Activated T-cell treated with anti-CD3 and anti-CD28 coated beads, Interleukin-2, amount 50 U/mL, for 48 hours (primary cell): ENCODE data around the gene KLHL2.
"Not testable (repeated sequence)": the region's sequence is repeated elsewhere in the genome, so short reads cannot be mapped to it uniquely, and the experiment has no call there.

Source experiments
- DNase-seq, 2 experiments: peaks; one replicate each; pipeline ENCODE4 v3.0.0-alpha.2; 2020

The KLHL2 gene

GRCh38 chr4:165207431-165208220, at the start of gene KLHL2:
Gene KLHL2, plus strand, starts transcription at chr4:165207561. Its CDS starts 316 bp downstream, at chr4:165207877.
- DNase-seq = peak; percentile 70 to 80

DNA sequence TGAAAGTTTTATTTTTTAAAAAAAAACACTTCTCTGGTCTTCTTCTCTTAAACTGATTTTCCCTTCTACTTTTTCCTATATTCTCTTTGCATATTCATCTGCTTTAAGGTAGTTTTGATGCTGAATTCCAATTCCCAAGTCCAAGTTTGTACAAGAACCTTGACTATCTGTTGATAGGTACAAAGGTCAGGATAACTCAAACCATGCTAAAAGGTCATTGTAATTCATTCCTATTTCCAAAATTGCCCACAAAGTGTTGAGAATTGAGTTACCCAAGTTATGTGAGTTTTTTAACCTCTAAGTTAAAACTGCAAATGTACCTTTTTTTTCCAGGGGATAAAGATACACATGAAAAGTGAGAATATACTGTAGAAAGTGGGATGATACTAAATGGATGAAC, 48.6 kb upstream of the KLHL2 start:
- no peak for DNase-seq

DNA sequence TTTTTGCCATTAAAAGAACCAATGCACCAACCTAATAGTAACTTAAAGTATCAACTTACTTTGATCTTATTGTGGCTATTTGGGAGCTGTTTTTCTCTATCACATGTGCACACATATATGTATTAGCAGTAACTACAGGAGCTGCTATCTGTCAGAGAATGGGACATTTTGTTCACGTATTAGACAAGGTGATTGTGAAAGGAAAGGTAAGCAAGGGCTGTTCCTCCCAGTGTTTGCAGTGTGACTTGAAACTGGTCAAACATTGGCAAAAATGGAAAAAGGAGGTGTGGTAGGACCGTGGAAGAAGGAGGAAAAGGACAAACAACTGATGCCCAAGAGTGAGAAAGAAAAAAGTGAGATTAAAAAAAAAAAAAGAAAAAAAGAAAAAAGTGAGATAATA, 43.1 kb upstream of the KLHL2 start:
- DNase-seq = no peak

DNA sequence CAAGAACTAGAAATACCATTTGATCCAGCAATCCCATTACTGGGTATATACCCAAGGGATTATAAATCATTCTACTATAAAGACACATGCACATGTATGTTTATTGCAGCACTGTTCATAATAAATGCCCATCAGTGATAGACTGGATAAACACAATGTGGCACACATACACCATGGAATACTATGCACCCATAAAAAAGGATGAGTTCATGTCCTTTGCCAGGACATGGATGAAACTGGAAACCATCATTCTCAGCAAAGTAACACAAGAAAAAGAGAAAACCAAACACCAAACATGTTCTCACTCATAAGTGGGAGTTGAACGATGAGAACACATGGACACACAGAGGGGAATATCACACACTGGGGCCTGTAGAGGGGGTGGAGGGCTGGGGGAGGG, 40.5 kb upstream of the KLHL2 start:
- not testable (repeated sequence) for DNase-seq

DNA sequence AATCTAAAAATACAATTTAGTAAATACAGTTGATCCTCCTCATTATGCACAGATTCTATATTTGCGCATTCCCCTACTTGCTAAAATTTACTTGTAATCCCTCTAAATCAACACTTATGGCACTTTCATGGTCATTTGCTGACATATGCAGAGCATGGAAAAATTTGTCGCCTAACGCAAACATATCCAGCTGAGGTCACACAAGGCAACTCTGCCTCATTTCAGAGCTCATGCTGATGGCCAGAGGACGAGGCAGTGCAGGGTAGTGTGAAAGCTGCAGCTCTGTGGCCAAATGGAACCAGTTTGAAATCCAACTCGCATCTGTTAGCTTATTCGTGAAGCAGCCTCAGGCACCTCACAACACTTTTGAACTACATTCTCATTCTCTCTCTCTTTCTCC, 39.7 kb upstream of the KLHL2 start:
- DNase-seq = no peak

GRCh38 chr4:165170819-165171218, 36.5 kb upstream of the KLHL2 start:
- DNase-seq = no peak

DNA sequence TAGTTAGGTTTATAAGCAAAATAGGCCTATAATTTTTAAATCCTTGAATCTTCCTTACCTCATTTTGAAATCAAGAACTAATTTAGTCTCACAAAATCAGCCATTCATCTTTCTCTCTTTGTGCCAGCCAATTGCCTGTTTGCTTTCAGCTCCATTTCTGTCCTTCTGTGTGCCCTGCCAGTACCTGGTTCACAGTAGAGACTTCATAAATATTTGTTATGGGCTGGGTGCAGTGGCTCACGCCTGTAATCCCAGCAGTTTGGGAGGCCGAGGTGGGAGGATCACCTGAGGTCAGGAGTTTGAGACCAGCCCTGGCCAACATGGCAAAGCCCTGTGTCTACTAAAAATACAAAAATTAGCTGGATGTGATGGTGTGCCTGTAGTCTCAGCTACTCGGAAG, 31.9 kb upstream of the KLHL2 start:
- not testable (repeated sequence) for DNase-seq

DNA sequence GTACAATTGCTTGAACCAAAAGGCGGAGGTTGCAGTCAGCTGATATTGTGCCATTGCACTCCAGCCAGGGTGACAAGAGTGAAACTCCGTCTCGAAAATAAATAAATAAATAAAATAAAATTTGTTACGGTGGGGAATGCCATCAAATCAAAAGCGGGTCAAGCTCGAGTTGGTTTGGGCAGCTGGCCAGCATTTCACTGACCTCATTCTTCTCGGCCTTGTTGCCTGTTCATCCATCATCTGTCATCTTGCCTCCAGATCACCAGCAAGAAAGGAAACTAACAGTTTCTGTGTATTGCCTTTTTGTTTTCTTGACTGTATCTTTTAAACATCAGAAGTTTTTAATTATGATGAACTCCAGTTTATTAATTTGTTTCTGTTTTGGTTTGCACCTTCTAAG, 31.5 kb upstream of the KLHL2 start:
- no peak for DNase-seq

GRCh38 chr4:165177725-165178666, 29.4 kb upstream of the KLHL2 start:
- no peak for DNase-seq

DNA sequence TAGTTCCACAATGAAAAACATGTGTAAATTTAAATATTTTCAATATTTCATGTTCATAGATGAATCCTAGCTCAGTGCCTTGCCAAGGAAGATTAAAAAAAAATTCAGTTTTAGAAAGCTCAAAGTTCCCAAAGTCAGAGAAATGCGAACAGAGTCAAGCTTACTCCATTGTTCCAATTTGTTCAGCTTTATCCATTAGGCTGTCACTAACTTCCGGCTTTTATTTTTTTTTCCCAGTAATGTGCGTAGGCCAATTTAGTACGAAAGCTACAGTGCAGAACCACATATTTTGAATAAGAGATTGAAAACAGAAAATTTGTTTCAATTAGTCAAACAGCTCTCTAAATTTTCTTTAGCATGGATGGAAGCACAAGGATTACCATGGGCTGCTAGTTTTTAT, 23.1 kb upstream of the KLHL2 start:
- no peak for DNase-seq

- not testable (repeated sequence) for DNase-seq
Measured at GRCh38 chr4:165184998-165185397, 22.4 kb upstream of the KLHL2 start.

DNA sequence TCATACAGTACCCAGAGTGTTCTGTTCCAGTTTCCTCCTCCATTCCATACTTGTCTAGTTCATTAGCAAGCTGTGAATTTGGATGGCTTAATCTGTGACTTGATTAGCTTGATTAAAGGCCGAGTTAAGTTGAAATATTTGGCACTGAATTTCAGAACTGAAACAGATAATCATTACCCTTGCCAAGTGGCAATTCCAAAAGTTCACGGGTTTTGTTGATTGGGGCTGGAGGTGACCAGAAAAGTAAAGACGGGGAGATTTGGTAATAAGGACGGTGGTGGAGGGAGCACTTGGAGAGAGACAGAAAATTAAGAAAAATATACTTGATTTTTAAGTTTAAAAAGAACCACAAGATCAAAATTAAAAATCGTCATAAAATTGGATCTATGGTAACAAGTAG, 21.9 kb upstream of the KLHL2 start:
- no peak for DNase-seq

- DNase-seq = peak in 1 of 2 experiments; percentile 39
Measured at GRCh38 chr4:165190591-165191347, 16.6 kb upstream of the KLHL2 start.

GRCh38 chr4:165191348-165191656, 16.1 kb upstream of the KLHL2 start:
- DNase-seq = peak in 1 of 2 experiments; percentile 21

DNA sequence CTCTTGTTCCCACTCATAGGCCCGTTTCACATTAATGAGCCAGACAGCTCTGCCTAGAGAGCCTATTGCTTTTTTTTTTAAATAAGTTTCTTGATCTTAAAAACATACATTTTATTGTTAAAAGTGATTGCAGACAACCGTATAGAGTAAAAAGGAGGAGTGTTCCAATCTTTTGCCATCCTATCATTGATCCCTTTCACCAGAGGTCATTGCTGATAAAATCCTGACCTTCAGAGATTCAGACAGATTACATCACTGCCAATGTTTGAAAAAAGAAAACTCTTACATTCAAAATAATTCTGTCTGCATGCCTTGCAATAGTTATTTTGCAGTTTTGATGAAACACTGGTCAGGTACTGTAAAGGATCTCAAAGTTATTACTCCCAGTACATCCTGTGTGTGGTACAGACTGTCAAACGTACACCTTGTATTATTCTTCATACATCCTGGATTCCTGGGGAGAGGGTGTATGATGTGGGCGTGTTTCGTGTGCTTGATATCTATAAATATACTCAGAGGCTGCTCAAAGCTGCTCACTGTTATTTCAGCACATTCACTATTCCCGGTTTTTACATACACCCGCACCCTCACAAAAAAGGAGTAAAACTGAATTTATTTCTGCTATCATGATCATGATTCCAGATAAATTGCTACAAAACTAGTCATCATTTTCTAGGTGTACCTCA, 15.4 kb upstream of the KLHL2 start:
- DNase-seq = no peak

- DNase-seq = no peak
Measured at GRCh38 chr4:165192500-165192898, 14.9 kb upstream of the KLHL2 start.

GRCh38 chr4:165192956-165193355, 14.4 kb upstream of the KLHL2 start:
- DNase-seq = no peak

DNA sequence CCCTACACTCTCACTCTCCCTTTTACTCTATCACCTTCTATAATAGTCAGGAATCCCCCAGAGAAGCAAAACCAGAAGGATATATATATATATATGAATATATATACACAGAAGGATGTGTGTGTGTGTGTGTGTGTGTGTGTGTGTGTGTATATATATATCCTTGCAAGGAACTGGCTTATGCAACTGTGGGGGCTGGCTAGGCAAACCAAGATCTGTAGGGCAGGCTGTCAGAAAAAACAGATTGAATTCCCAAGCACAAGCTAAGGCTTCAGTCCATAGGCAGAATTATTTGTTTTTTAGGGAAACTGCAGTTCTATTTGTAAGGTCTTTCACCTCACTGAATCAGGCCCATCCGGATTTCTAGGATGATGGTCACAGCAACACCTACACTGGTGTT, 13.0 kb upstream of the KLHL2 start:
- DNase-seq = no peak

DNA sequence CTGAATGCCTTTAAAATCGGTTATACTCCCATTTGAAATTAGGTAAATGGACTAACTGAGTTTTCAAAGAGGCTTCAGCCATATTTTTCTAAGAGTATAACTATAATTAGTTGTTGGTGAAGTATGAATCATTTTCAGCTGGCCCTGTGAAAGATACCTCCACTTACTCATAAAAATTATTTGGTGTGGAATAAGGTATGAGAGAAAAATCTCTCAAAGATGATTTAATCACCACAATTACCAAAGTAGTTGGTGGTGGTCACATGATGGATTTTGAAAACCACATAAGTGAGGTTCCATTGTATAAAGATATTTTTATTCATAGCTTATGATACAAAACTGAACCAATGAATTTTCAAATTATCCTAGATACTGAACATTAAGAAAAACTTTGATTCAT, 9.0 kb upstream of the KLHL2 start:
- no peak for DNase-seq

- DNase-seq = no peak
Measured at GRCh38 chr4:165199286-165199685, 8.1 kb upstream of the KLHL2 start.

DNA sequence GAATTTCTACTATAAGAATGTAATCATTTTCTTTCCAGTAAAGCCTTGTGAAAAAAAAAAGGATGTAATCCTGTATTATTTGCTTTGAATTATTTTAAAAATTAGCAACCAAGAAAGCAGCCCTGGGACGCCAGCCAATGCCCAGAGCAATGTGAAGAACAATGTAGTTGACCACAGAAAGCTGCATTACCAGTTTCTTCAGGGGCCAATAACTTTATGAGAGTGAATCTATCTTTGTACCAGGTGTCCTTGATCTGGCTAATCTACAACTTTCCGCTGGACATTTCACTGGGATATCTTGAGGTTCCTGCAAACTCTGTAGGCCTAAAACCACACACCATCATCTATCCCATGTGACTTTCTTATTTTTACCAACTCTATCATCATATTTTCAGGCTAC, 7.6 kb upstream of the KLHL2 start:
- DNase-seq = no peak

- no peak for DNase-seq
Measured at GRCh38 chr4:165201806-165202205, 5.6 kb upstream of the KLHL2 start.
